BJ (cell line): ENCODE results near the gene SPRN. TPM values are rescaled to one million over a fixed set of nuclear protein-coding genes. Genes with fewer than 3 reads are reported as not detected.

ENCODE experiments used
- CTCF ChIA-PET: fragments of 350-600 bp; formaldehyde crosslinking; extraction: SDS; loops from one replicate; lab custom pipeline; 2021; ENCODE audit warnings: antibody characterized with exemption, inconsistent platforms; lab: Yijun Ruan, JAX
- POLR2A ChIA-PET: fragments of 300-600 bp; sonication (Branson Sonifier 250); formaldehyde crosslinking; extraction: SDS; loops from one replicate; lab custom pipeline; 2021; ENCODE audit warnings: antibody characterized with exemption; lab: Charles Lee
- DNase-seq: peaks from one replicate; pipeline ENCODE4 v3.0.0-alpha.2; 2011; ENCODE audit warnings: low read depth
- H3K27me3 ChIP-seq: 2 replicates; pipeline ENCODE4 v1.6.0; 2011; ENCODE audit warnings: low read length; ENCODE audit not compliant: control insufficient read depth, insufficient read depth
- H3K36me3 ChIP-seq: 2 replicates; pipeline ENCODE4 v1.5.1; 2011; ENCODE audit warnings: low read length; ENCODE audit not compliant: control insufficient read depth, insufficient read depth
- H3K4me3 ChIP-seq: 2 replicates; pipeline ENCODE4 v1.5.1; 2011; ENCODE audit warnings: low read depth, mild to moderate bottlenecking, control low read depth, low read length
- CTCF ChIP-seq: IDR thresholded peaks from 2 replicates; pipeline ENCODE4 v1.5.1; 2011; ENCODE audit warnings: low read depth, mild to moderate bottlenecking, control low read depth, inconsistent platforms, low read length, moderate library complexity; ENCODE audit not compliant: insufficient read depth
- polyA plus RNA-seq: library from polyadenylated mRNA; depleted of rRNA; stranded (reverse); fragments of >200 nt; gene quantifications from 2 replicates; pipeline ENCODE4 v1.2.3, GENCODE V29; 2011

SPRN gene
- polyA plus RNA-seq, 1 experiment = 3.0 TPM

GRCh38 chr10:133385214-133385613, 39.2 kb downstream of the SPRN start:
- Histone ChIP-seq H3K36me3 (peaks cover 4% of the 10 kb centered on the region), H3K27me3 (no peaks in the 10 kb centered on the region), H3K4me3 (no peak overlapping the region)
- ChIA-PET POLR2A (no interaction called here), CTCF (no interaction called here)
- TF ChIP-seq CTCF = no peak
- DNase-seq = no peak

GRCh38 chr10:133384071-133384470, 40.4 kb downstream of the SPRN start:
- CTCF ChIA-PET = no interaction called here
- Histone ChIP-seq H3K4me3 (no peak overlapping the region), H3K27me3 (no peaks in the 10 kb centered on the region), H3K36me3 (peaks cover 3% of the 10 kb centered on the region)
- TF ChIP-seq CTCF = no peak
- no peak for DNase-seq
- POLR2A ChIA-PET = no interaction called here

GRCh38 chr10:133383551-133383950, 40.9 kb downstream of the SPRN start:
- ChIA-PET POLR2A (no interaction called here), CTCF (no interaction called here)
- TF ChIP-seq CTCF = no peak
- DNase-seq = no peak
- Histone ChIP-seq H3K4me3 (no peak overlapping the region), H3K27me3 (no peaks in the 10 kb centered on the region), H3K36me3 (peaks cover 2% of the 10 kb centered on the region)

GRCh38 chr10:133381036-133381435, 43.4 kb downstream of the SPRN start:
- CTCF ChIA-PET = no interaction called here
- POLR2A ChIA-PET = no interaction called here
- Histone ChIP-seq H3K36me3 (peaks cover 1% of the 10 kb centered on the region; the same call in 1 of the 2 replicates), H3K27me3 (no peaks in the 10 kb centered on the region), H3K4me3 (no peak overlapping the region)
- no peak for DNase-seq
- no peak for TF ChIP-seq CTCF

GRCh38 chr10:133379801-133380666, 44.4 kb downstream of the SPRN start:
- CTCF ChIA-PET = interaction anchor here (0.7 kb wide), 1 partner anchor 8 kb away, joined by 3 read pairs; no protein-coding TSS in a partner anchor
- no peak for DNase-seq
- Histone ChIP-seq H3K27me3 (no peaks in the 10 kb centered on the region), H3K36me3 (peaks cover 1% of the 10 kb centered on the region; the same call in 1 of the 2 replicates), H3K4me3 (peak overlapping the region; percentile 61)
- POLR2A ChIA-PET = no interaction called here
- no peak for TF ChIP-seq CTCF
